ENCODE results near the gene GRAMD1A.
"Not testable (repeated sequence)": the region's sequence is repeated elsewhere in the genome, so short reads cannot be mapped to it uniquely, and the experiment has no call there.

The GRAMD1A gene

DNA sequence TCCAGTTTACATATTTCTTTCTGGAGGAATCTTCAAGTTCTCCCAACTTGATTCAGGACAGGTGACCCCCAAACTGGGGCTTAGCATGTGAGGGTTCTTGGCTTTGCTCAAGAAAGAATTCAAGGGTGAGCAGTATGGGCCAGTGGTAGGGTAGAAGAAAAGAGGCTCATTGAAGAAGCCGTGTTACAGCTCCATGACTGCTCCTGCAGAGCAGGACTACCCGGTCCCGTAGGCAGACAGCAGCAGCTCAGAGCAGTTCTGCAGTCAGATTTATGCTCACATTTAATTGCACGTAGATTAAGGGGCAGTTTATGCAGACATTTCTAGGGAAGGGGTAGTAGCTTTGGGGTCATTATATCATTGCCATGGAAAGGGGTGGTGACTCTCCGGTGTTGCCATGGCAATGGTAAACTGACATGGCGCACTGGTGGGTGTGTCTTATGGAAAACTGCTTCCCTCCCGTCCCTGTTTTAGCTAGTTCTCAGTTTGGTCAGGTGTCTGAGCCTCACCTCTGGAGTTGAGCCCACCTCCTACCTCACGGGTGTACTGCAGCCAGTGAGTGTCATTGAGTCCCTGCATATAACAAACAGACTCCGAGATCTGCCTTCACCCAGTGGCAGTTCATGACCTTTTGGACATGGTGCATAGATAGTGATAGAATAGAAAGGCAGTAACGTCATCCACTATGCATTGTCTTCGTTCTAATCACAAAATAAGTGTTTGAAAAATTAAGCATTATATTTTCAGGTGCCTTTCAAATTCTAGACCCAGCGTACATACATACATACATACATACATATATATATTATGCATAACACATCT lies 20.1 kb upstream of the GRAMD1A start:
- no peak for DNase-seq

DNA sequence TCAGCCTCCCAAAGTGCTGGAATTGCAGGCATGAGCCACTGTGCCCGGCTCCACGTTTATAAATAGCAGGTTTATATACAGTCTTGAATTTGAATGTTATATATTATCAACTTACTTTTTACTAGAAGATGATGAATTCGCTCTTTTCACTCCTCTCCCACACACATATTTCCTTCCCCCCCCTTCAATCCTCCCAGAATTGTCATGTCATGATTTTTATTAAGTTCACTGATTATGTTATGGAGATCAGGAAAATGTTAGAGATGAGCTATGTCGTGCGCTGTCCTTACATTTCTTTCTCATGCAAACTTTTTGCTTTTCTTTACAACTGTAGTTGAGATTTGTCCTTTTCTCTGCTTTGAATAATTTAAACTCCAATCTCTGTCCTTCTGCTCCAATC lies 17.8 kb upstream of the GRAMD1A start:
- DNase-seq, result no peak

DNA sequence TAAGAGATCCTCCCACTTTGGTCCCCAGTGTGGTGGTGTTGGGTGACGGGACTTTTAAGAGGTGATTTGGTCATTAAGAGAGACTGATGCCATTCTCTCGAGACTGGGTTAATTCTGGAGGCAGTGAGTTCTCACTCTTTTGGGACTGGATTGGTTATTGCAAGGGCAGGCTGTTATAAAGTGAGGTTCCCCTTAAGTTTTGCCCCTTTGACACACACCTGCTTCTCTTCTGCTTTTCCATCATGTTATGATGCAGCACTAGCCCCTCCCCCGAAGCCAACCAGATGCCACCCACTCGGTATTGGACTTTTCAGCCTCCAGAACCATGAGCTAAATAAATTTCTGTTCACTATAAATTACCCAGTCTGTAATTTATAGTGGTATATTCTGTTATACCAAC lies 16.3 kb upstream of the GRAMD1A start:
- DNase-seq, result no peak

DNA sequence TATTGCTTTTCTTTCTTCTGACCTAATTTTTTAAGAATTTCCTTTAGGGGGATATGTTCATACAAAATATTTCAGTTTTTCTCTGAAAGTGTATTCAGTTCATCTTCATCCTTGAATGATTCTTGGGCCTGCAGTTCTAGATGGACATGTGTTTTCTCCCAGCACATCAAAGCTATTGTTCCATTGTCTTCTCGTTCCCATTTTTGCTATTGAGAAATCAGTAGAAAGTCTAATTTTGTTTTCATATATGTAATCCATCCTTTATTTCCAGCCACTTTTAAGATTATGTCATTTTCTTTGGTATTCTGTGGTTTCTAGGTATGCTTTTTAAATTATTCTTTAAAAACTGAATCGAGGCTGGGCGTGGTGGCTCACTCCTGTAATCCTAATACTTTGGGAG lies 15.8 kb upstream of the GRAMD1A start:
- no peak for DNase-seq

DNA sequence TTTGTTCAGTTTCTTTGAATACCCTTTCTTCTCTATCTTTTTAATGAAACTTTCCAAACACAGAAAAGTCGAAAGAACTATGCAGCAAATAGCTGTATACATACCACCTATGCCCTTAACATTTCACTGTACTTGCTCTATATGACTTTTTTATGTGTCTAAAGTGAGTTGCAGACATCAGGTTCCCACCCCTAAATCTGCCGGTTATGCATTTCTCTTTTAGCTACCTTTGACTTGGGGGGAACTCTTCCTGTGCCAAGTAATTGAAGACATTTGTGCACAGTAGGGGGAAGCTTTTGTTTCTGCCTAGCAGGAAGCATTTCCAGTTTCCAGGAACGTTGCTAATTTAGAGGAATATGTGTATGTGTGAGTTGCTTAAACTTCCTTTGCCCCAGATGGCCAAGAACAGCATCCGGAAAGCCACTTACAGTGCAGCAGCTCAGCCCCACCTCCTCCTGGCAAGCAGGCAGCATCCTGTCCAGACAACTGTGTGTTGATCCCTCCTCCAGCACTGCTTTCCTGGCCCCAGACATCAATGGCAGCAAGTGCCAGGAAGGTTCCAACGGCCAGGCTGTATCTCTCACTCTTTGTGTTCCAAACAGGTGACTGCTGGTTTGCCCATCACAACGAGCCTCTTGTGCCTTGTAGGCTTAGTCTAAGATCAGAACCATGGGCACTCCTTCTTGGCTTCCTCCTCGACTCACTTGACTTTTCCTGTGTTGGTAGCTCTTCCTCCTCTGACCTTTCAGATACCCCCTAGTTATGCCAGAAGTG lies 14.7 kb upstream of the GRAMD1A start:
- no peak for DNase-seq

DNA sequence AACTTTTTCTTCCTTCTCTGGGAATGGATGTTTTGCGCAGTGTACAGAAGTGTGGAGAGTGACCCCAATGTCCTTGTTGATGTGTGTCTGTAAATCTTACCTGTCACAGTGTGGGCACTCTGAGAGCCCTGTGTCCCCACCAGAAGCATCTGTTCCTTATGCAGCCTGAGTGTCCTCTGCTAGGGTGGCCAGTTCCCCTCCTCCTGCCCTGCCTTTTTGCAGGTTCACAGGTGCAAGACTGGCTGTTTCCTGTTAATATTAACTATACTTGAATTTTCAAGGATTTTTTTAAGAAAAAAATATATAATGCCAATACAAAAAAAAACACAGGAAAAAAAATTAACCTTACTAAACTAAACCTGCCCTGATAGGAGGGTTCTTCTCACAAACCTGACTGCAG lies 12.0 kb upstream of the GRAMD1A start:
- no peak for DNase-seq

DNA sequence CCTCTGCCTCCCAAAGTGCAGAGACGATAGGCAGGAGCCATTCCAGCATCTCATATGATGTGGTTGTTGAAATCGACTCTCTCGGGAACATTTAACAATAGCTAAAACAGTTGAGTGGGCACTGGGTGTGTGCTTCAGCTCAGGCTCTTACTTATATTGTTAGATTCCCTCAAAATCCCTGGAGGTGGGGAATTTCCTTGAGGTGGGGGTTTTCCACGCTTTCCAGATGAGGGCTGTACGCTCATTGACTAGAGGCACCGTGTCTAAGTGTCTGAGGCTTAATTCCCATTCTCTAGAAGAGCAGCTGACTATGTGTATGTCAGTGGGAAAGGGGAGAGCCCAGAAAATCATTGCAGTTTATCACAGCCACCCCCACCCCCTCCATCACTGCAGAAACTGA lies 10.8 kb upstream of the GRAMD1A start:
- DNase-seq, result no peak

DNA sequence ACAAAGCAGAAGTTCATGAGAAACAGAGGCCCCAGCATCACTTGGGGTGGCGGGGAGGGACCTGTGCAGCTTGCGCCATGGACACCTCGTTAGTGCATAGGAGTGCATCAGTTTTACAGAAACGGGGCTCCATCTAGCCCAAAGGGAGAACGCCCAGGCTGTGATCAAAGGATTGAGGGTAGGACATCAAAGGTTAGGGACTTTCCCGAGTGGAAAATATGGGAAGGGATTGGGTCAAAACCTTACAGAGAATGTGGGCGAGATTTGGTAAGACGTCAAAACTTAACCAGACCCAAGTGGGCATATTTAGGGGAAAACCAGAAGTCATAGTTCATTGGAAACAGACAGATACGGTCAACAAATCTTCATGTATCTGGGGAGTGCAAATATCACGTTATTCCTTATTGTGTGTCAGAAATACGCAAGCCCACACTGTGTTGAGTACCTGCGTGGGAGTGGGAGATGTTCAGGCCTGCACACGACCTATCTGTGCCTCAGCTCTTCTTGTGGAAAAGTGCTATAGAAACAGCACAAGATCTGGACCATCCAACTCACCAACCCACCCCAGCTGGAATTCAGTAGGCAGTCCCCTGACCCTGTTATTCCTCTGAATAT lies 9.4 kb upstream of the GRAMD1A start:
- no peak for DNase-seq

DNA sequence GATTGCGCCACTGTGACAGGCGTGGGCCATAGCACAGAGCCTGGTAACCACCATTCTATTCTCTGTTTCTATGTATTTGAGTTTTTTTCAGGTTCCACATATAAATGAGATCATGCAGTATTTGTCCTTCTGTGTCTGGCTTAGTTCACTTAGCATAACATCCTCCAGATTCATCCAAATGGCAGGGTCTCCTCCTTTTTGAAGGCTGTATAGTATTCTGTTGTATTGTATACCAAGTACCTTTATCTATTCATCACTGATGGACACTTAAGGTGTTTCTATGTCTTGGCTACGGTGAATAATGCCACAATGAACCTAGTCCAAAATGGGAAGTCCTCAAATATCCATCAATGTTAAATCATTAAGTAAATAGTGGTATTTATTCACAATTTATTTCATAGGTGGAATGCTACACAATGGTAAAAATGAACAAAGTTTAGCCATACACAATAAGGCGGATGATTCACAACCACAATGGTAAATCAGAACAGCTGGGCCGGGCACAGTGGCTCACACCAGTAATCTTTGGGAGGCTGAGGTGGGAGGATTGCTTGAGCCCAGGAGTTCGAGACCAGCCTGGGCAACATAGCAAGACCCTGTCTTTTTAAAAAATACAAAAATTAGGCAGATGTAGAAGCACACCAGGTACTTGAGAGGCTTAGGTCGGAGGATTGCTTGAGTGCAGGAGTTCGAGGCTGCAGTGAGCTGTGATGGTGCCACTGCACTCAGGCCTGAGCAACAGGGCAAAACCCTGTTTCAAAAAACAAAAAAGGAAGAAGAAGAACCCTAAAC lies 8.4 kb upstream of the GRAMD1A start:
- no peak for DNase-seq

DNA sequence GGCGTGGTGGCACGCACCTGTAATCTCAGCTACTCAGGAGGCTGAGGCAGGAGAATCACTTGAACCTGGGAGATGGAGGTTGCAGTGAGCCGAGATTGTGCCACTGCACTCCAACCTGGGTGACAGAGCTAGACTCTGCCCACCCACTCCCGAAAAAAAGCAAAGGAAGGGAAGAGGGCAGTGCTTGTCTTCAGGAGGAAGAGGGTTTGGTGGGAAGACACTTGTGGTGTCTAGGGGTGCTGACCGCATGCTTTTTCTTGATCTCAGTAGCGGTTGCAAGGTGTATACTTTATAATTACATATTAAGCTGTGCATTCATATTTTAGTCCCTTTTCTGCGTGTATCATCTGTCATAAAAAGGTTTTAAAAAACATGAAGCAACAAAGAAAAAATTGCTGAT lies 7.5 kb upstream of the GRAMD1A start:
- DNase-seq, result not testable (repeated sequence)

DNA sequence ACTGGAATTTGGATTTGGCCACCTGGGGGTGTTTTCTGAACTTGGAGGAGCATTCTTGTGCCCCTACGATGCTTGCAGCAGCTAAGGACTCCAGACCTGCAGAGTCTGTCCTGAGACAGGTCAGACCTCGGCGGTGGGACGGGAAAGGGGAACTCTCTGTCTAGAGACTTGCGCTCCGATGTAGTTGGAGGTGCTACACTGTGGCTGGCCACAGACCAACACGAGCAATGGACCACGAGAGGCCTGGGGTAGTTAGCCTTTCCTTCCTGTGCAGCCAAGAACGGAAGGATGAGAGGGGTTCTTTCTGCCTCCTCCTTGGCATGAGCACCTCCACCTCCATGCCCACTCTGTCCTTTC lies 5.9 kb upstream of the GRAMD1A start:
- DNase-seq, result no peak

DNA sequence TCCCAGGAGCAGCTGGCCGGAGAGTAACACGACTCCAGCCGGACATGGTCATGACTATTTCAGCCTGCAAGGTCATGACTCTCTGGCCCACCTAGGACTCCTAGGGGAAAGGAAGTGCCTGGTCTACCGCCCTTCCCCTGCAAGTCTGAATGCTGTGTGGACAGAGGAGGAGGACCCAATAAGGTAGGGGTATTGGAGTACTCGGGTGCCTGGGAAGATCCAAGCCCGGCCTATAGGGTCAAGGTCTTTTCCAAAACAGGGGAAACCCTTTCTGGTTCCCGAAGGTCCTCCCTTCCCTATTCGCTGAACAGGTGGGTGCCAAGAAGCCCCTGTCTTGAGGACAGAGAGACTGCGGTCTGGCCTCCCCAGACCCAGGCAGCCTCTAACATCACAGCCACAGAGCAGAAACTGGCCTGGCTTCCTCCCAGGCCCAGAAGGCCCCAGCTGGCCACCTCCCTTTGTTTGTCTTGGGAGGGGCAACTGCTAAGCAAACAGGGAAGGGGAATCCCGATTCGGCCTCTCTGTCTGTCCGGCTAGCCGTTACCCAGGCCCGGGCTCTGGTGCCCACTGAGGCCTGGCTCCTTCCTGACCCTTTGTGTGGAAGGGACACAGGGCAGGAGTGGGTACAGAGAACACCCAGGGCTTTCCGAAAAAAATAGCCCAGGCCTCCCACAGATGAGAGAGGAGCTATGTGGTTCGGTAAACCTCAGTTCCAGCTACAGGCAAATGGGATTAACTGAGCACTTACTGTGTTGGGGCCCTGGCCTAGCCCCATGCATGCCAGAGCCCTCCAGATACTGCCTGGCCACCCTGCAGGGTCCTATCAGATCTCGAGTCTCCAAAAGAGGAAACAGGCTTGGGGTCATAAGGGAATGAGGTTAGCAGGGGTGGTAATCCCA lies 5.2 kb upstream of the GRAMD1A start:
- no peak for DNase-seq

DNA sequence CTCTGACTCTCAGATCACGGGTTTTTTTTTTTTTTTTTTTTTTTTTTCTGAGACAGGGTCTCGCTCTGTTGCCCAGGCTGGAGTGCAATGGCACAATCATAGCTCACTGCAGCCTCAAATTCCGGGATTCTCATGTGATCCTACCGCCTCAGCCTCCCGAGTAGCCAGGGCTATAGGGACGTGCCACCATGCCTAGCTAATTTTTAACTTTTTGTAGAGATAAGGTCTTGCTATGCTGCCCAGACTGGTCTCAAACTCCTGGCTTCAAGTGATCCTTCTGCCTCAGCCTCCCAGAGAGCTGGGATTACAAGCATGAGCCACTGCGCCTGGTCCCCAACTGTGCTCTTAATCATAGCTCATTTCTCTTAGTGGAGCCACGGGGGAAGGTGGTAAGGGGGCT lies 4.6 kb upstream of the GRAMD1A start:
- DNase-seq, result no peak

DNA sequence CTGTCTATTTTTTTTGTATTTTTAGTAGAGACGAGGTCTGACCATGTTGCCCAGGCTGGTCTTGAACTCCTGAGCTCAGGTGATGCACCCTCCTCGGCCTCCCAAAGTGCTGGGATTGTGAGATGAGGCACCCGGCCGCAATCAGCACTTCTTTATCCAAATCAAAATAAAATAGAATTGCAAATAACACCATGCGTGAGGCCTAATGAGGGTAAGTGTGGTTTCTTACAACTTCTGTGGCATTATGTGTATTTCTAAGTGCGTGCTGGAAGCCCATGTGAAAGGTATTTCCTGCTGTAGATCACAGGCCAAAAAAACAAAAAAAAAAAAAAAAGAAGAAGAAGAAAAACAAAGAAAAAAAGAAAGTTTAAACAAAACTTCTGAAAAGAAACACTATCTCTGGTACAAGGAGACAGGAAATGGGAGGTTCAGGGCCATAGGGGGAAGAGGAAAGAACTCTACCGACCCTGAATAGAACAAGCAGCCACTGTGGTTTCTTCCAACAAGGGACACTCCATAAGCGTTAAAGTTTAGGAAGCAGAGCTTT lies 3.0 kb upstream of the GRAMD1A start:
- no peak for DNase-seq

DNA sequence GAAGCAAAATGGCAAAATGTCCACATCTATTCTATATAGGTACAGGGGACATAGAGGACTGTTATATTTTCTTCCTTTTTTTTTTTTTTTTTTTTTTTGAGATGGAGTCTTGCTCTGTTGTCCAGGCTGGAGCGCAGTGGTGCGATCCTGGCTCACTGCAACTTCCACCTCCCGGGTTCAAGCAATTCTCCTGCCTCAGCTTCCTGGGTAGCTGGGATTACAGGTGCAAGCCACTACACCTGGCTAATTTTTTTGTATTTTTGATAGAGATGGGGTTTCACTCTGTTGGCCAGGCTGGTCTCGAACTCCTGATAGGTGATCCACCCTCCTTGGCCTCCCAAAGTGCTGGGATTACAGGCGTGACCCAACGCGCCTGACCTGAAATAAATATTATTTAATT lies 1.9 kb upstream of the GRAMD1A start:
- DNase-seq, result not testable (repeated sequence)

DNA sequence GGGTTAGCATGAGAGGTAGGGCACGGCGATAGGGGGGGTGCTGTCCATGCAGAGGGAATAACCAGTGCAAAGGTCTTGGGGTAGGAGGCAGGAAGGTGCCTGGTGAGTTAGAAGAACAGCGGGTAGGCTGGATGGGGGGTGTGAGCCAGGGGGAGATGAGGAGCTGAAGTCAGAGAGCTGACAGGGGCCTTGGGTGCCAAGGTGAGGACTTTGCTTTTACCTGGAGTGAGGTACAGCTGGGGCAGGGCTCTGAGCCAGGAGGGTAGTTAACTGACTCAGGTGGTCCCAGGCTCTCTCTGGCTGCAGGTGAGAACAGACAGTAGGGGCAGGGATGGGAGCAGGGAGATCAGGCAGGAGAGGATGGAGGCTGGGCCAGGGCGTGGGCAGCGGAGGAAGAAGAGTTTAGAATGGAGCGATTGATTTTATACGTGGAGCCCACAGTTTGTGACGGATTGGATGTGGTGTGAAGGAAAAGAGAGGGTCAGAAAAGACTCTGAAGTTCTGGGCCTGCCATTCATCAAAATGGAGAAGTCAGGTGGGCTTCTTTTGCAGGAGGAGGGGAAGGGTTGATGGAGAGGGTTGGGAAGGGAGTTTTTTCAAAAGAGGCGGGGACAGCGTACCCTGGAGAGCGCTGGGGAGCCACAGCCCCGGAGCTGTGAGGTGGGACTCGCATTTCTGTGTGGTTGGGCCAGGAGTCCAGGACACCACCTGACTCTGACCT lies 1.2 kb upstream of the GRAMD1A start:
- DNase-seq, result no peak

DNA sequence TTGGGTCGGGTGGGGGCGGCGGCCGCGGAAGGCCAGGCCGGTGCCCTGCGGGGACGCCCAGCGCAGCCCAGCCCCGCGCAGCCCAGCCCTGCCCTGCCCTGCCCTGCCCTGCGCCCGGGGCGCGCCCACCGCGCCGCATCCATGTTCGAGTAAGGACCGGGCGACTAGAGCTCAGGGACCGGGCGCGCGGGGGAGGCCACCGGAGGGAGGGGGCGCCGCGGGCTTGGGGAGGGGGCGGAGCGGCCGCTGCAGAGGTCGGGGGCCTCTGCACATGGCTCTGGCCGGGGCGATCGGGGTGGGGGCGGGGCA lies 169 bp downstream of the GRAMD1A start:
- DNase-seq, result no peak

DNA sequence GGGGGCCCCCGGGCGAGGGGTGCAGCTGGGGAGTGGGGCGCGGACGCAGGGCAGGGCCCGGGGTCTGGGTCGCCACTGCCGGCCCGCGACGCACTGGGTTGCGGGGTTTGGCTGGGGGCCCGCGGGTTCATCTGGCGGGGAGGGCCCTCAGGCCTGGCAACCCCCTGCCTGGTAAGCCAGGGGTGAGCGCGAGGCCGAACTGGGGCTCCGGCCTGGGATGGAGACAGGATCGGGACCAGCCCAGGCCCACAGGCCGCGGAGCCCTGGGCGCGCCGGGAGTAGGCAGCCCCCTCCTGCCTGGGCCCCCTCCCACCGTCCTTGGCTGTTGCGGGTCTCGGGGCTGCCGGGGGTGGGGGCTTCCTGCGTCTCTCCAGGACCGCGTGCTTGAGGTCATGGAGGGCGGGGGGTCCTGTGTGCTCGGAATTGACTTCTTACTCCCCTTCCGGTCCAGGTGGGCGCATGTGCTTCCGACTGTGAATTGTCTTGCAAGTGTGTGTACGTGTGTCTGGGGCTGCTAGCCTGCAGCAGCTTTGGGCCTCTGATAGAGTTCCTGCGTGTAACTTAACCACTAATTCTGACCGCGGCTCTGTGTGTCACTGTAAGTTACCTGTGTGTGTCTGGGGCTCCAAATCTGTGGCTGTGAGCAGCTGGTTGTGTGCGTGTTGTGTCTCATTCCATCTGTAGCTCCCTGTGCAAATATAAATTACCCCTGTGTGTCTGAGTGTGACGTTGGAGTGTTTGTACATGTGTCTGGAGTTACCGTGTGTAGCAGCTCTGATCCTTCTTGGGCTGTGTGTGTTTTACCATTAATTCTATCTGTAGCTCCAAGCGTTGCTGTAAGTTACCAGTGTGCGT lies 751 bp downstream of the GRAMD1A start:
- DNase-seq, result peak; percentile 15

DNA sequence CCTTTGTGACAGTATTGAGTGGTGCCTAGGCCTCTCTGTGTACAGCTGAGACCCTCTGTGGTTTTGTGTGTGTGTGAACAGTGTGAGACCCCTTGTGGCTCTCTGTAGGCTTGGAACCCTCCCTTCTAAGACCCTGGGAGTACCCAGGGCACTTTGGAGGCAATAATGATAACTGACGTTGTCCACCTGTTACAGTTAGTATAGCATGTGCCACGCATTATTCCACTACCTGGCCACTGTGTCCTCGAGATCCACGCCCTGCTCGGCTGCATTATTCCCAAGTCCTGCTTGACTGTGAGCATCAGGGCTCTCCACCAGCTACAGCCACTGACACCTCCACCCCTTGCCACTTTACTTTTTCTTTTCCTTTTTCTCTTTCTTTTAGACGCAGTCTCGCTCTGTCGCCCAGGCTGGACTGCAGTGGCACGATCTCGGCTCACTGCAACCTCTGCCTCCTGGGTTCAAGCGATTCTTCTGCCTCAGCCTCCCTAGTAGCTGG lies 2.0 kb downstream of the GRAMD1A start:
- no peak for DNase-seq

All from NCI-H1694 (cell line).